ENCODE results near the gene PPOX.

Gene PPOX

DNA sequence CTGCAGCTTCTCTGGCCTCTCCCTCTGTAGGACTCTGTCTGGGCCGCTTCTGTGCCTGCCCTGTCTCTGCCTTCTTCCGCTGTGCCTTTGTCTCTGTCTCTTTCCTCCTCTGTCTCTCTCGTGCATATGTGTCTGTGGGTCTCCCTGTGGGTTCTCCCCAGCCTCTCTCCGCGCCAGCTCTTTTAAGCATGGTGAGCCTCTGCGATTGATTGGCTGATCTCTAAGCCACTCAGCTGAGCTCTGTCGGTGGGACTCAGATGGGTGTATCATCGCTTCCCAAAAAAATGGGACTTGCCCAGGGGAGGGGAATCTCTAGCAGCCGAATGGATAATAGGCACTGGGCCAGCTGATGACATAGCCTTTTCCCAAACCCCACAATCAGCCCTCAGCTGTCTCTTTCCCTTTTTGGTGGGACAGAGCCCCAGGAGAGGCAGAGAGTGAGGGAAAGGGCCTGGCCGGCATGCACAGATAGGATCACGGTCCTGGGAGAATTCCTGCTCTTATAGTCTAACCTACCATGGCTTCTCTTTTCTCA, 32.7 kb downstream of the PPOX start, which contains the start of gene ADAMTS4:
Gene ADAMTS4 (minus strand): TSS at position 158 of the 535 bp plus-strand sequence. CDS start 427 bp downstream, outside the sequence.
- no peak for DNase-seq

DNA sequence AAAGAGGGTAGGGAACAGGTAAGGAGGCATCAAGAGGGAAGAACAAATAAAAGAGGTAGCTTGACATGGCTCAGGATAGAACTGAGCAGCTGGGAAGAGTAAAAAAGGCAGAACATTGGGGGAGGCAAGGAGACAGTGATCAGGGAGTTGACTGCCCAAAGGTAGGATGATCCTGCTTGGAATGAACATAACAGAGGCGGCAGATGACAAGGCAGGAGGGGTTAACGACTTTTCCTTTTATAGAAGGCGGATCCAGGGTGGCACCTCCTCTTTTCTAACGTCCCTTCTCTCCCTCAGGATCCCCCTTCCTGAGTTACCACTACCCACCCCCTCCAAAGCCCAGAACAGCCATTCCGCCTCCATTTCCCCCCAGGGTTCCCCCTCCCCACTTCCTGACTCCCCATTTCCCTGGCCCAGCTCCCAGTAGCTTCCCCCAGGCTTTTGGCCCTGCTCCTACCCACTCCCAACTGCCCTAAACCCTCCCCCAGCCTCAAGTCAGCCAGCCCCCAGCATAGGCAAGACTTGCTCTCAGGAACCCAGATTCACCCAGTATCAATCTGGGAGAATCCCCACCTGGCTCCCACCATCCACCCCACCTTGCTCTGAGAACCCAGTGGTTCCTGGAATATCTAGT, 33.4 kb downstream of the PPOX start:
- no peak for DNase-seq

GRCh38 chr1:161200421-161200991, 34.3 kb downstream of the PPOX start:
- DNase-seq, result no peak

DNA sequence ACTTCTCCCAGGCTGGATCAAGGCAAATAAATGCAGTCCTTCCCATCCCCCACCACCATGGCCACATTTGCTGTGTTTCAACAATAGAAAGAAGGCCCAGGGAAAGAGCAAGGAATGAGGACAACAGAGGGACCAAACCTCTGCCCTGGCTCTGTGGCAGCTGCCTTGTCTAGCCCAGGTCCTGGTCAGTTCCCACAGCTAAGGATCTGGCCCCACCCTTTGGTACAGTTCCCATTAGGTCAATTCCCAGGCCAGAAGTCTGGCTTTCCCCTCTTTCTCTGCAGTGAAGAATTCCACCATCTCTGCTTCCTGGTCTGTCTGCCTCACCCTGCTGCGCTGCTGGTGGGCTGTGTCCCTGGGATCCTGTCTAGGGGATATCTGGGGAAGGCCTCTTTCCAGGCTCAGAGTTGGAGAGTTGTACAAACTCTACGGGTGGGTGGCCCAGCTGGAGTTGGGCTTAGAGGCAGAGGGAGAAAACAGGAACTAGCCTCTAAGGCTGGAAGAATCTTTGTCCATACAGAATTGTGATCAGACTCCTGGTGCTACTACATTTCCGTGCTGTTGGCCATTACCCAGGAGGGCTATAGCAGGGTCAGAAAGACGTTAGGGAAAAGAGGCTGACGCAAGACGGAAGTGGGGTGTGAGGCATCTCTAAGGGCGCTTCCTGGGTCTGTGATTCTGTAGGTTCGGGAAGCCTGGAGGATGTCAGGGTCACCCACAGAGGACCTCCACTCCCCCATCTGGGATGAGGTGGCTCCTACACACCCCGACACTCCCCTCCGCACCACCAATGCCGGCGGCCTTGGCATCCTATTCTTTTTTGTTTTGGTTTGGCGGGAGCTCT, 35.0 kb downstream of the PPOX start:
- DNase-seq, result no peak

DNA sequence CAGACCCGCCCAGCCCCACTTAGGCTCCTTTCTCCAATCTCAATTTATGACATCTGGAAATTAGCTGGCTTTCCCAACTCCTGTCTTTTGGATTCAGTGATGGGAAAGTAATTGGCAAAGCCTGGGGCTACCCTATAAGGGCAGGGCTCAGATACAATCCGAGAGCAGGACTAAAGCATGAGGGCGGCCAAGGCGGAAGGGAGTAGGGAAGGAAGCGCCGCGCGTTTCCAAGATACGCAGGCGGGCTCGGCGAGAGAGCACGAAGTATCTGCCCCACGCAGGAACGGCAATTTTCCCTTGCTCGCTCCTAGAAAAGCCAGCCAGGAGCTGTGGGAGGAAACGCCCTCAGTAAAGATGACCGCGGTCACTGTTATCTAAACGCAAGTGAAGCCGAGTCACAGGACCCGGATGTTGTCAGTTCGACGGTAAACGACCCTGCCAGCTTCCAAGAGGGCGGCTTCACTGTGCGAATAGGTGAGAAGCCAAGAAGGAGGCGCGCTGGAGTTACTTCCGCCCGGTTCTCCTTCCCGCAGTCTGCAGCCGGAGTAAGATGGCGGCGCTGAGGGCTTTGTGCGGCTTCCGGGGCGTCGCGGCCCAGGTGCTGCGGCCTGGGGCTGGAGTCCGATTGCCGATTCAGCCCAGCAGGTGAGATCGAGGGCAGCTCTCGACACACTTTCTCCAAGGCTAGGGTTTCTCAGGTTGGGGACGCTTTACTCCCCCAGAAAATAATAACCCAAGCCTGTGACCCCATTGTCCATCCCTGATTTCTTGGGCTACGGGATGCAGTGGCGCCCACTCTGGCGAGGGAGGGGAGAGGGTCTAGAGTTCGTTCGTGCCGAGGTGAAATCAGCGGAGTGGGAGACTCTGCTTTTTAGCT, 35.8 kb downstream of the PPOX start, which contains the start of gene NDUFS2:
Gene NDUFS2 (plus strand): TSS at position 532 of the 877 bp plus-strand sequence. CDS start 19 bp downstream, at position 551.
- DNase-seq, result peak; percentile 92

- DNase-seq, result no peak
Observed at GRCh38 chr1:161206411-161207140, 40.4 kb downstream of the PPOX start.

- no peak for DNase-seq
Observed at GRCh38 chr1:161207173-161207572, 40.9 kb downstream of the PPOX start.

DNA sequence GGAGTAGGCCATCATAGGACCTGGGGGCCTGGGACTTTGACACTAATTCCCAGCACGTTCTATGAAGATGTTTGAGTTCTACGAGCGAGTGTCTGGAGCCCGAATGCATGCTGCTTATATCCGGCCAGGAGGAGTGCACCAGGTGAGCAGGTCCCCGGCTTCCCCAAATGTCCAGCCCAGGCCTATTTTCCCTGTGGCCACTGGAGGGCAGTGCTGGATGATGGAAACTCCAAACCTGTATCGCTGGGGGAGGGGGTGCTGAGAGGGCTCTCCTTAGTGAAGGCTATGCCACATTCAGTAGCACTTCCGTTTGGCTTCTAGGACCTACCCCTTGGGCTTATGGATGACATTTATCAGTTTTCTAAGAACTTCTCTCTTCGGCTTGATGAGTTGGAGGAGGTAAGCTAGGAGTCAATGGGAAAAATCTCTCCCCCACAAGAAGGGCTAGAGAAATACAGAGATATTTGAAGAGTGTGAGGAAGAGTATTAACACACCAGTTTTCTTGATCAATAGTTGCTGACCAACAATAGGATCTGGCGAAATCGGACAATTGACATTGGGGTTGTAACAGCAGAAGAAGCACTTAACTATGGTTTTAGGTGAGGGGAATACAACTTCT, 43.7 kb downstream of the PPOX start:
- peak; percentile 55 for DNase-seq

GRCh38 chr1:161214369-161214768, 48.1 kb downstream of the PPOX start:
- DNase-seq, result no peak

- no peak for DNase-seq
Observed at GRCh38 chr1:161215076-161215475, 48.9 kb downstream of the PPOX start, which contains the start of gene FCER1G. TSS of gene FCER1G (plus strand) at chr1:161215295. CDS start at chr1:161215322, 27 bp downstream.

DNA sequence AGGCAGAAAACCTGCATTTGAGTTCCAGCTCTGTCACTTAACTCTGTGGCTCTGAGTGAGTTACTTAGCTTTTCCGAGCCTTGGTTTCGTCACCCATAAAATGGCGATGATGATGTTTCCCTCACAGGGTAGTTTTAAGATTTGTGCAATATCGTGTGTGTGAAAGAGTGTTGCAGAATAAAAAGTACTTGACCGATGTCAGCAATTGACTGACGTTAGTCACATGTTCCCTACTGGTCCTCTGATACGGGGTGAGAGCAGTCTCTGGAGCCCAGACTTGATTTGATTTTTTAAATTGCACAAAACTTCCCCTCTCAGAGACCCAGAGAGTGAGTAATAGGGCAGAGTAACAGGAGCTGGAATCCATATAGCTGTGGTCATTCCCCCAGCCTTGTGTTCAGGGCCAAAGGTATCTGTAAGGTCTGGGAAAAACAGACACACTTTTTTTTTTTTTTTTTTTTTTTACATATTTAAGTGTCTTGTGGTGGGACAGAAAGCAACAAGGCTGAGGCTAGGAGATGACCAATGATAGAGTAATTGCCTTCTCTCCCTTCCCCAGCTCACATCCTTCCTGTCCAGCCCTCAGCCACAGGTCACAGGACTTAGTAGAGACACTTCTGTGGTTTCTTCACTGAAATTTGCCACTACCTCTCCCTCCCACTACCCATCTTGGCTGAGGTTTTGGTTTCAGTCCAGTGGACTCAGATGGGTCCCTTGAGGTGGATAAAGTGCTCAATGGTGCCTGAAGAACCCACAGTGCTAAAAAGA, 50.9 kb downstream of the PPOX start:
- DNase-seq, result no peak

DNA sequence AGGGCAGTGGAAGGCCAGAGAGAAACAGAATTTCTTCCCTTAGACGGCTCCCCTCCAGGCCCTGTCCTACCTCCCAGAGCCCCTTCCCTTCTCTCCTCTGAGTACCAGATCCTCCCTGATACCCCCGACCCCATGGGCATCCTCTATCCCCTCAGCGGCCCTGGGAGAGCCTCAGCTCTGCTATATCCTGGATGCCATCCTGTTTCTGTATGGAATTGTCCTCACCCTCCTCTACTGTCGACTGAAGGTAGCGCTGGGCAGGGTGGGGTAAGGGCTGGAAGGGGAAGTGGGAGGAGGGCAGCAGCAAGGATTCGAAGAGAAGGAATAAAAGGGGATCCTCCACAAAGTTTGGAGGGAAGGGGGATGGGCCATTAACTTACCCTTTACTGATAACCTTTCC, 51.6 kb downstream of the PPOX start:
- DNase-seq, result no peak

GRCh38 chr1:161218301-161219077, 52.3 kb downstream of the PPOX start:
- no peak for DNase-seq

DNA sequence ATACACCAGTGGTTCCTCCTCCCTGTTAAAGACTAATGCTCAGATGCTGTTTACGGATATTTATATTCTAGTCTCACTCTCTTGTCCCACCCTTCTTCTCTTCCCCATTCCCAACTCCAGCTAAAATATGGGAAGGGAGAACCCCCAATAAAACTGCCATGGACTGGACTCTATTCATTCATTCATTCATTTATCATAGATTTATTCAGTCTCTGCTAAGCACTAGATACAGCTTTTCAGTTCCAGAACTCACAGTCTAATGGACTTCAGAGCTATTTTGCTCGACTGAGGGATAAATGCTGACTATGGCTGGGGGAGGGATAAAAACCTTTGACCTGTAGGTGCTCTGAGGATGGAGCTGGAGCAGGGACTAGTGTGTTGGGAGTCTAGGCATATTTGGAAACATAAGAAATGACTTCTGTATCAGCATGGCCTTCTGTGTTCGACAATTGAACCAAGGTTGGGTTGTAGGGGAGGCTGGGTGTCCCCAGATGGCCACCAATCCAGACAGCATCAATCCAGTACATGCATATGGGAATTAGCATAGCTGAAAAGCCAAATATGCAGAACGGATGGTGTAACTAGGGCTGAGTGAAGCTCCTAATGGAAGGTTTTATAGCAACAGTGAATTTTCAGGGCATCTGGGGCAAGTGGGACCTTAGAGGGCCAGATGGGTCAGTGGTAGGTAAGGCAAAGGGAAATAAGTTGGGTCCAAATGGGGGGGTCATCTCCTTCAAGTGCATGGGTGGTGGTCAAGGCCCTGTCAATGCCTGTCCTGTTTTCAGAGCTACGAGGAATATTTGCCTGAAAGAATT, 53.1 kb downstream of the PPOX start:
- DNase-seq, result no peak

DNA sequence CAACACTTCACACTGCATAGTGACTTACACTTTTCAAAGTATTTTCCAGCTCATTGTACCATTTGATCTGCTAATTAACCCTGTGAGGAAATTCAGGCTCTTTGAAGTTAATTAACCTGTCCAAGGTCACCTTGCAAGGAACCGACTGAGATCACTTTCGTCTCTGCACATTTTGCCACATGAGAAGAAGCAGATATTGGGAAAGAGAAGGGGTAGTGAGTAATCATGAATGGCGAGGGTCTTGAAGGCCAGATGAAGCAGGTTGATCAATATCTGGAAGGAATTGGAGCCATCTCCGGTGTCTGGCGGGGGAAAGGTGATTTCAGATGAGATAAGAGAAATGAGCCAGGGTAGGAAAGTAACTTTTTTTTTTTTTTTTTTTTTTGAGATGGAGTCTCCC, 53.8 kb downstream of the PPOX start:
- no peak for DNase-seq
